ENCODE results near the gene PNPLA1. TPM values are rescaled to one million over a fixed set of nuclear protein-coding genes. Genes with fewer than 3 reads are reported as not detected.

Gene PNPLA1, protein sequence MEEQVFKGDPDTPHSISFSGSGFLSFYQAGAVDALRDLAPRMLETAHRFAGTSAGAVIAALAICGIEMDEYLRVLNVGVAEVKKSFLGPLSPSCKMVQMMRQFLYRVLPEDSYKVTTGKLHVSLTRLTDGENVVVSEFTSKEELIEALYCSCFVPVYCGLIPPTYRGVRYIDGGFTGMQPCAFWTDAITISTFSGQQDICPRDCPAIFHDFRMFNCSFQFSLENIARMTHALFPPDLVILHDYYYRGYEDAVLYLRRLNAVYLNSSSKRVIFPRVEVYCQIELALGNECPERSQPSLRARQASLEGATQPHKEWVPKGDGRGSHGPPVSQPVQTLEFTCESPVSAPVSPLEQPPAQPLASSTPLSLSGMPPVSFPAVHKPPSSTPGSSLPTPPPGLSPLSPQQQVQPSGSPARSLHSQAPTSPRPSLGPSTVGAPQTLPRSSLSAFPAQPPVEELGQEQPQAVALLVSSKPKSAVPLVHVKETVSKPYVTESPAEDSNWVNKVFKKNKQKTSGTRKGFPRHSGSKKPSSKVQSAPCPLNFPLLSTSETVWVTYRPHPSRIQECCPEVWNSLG
- not detected in 2 replicates for total RNA-seq (2014; rRNA removed; shearing (Covaris generic); ENCODE audit: low replicate concordance)

DNA sequence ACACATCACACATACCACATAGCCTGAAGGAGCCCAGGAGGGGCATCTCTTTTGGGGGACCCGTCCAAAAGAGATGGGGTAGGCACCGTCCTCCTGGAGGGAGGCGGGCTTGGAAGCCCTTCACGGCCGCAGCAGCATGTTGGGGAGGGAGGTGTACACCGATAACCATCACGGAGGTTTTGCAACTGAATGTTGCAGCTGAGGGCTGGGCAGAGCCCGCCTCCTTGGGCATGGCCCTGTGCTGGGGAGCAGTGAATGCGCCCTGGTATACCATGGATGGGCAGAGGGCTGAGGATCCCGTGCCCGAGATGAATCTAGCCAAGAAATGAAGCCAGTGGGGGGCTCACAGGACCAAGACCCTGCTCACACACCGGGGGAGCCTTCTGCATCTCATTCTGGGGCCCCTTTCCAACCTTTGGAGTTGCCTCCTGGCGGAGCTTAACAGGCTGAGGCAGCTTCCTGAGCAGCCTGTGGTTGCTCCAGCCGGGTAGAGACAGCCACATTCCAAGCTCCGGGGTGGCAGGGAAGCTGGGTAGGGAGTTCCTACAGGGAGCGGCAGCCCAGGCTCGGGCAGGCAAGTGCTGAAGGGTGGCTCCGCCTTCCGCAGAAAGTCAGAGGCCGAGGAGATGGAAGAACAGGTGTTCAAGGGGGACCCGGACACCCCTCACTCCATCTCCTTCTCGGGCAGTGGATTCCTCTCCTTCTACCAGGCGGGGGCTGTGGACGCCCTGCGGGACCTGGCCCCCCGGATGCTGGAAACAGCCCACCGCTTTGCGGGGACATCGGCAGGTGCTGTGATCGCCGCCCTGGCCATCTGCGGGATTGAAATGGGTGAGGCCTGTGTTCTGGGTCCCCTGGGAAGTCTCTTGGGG lies at the start of gene PNPLA1:
Gene PNPLA1, plus strand, starts transcription at position 227 of the 872 bp plus-strand sequence. Its CDS starts 400 bp downstream, at position 627.
- DNase-seq (ENCODE audit: low read depth) = no peak
- in situ Hi-C loops (cut with HindIII; ENCODE audit: low pct_unique_long_range_greater_than_20kb, low sequenced_read_pairs) = no loop called here

DNA sequence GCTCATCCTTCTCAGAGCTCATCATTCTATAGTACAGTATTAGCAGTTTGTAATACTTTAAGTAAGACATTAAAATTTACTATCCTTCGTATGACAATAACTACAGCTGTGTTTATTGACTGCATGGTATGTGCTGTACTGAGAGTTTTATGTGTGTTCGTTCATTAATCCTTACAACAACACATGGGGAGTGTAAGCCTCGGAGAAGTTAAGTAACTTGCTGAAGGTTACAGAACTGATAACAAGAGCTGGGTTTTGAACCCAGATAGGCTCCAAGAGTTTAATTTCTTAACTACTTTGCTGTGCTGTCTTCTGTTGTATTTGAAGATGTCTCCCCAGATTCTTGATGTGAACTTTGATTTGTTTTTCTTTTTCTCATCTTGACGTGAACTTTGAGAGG lies 49.6 kb upstream of the PNPLA1 start:
- DNase-seq (ENCODE audit: low read depth) = no peak
- in situ Hi-C loops (cut with HindIII; ENCODE audit: low pct_unique_long_range_greater_than_20kb, low sequenced_read_pairs) = no loop called here

DNA sequence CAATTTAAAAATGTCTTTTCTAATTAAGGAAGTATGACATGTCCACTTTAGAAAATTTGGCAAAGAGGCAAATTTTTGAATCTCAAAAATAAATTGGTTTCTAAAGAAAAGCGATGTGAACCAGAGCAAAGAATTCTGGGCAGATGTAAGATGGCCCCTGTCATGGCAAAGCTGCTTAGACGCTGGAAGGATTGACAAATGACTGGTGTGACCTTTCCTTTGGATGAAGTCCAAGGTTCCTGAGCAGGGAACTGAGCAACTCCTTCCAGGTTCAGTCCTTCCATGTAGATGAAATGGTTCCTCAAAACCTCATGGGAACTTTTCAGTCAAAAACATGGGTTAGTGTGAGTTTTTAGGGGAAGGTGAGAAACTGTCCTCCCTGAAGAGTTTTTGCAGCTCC lies 48.2 kb upstream of the PNPLA1 start:
- in situ Hi-C loops (cut with HindIII; ENCODE audit: low pct_unique_long_range_greater_than_20kb, low sequenced_read_pairs) = no loop called here
- DNase-seq (ENCODE audit: low read depth) = no peak

DNA sequence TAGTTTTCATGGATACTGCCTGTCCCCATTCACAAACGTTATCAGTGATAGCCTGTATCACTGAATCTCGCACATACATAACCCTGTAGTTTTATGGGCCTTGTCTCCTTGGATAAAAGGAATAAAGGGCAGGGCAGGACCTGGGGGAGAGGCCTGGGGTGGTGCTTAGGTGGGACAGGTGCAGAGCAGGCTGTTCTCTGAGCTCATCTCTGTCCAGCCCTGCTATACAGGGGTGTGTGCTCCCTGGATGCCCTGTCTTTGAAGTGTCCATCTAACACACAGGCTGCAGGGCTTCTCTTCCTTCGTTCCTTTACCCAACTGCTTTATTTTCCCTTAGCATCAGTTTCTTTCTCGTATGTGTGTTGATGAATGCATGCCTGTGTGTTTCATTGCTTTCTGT lies 46.9 kb upstream of the PNPLA1 start:
- in situ Hi-C loops (cut with HindIII; ENCODE audit: low pct_unique_long_range_greater_than_20kb, low sequenced_read_pairs) = no loop called here
- no peak for DNase-seq (ENCODE audit: low read depth)

DNA sequence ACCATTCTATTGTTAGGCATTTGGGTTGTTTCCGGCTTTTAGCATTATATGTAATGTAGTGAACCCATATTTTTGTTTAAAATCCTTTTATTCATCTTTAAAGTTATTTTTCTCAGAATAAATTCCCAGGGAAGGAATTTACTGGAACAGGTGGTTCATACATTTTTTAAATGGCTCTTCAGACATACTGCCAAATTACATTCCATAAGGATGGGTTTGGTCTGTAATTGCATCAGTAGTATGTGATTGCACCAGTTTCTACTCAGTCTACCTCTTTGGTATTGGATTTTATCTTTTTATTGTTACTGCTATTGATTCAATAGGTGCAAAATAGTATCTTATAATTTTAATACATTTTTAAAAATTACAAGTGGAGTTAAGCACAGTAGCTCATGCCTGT lies 46.2 kb upstream of the PNPLA1 start:
- no peak for DNase-seq (ENCODE audit: low read depth)
- in situ Hi-C loops (cut with HindIII; ENCODE audit: low pct_unique_long_range_greater_than_20kb, low sequenced_read_pairs) = no loop called here

DNA sequence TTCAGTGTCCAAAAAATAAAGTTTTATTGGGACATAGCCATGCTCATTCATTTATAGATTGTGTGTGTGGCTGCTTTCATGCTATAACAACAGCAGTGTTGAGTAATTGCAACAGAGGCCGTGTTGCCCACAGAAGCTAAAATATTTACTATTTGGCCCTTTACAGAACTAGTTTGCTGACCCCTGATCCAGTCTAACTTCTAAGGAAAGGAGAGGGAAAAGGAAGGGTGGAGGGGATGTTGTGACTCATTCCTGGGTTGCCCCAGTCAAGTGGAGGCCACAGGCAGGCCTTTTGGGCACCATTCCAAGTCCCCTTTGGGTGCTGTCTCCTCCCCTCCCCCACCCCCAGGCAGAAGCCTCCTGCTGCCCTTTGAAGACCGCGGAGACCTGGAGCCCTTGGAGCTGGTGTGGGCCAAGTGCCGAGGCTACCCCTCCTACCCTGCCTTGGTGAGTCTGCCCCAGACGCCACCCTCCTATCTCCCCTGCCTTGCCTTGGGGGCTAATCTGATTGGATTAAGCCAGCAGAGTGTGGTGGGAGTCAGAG lies 44.9 kb upstream of the PNPLA1 start:
- no peak for DNase-seq (ENCODE audit: low read depth)
- in situ Hi-C loops (cut with HindIII; ENCODE audit: low pct_unique_long_range_greater_than_20kb, low sequenced_read_pairs) = no loop called here

DNA sequence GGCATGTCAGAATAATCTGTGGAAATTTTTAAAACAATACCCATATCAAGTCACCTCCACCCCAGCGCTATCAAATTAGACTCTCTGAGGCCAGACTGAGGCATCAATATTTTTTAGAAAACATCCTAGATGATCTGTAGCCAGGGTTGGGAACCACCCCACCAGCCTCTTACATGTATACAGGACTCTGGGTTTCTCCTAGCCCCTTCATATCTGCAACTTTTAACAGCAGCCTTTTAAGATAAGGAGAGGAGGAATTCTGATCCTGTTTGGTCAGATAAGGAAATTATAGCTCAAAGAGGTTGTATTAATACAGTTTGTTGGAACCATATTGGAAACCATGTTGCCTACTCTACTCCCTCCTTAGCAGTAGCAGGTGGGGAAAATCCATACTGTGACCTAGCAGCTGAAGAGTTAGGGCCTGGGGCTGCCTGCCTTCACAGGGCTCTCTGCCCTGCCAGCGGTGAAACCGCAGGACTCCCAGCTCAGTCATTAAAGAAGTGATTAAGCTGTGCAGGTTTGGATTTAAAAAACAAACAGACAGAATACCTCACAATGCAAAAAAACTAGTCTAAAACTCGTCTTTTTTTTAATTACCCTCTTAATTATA lies 43.3 kb upstream of the PNPLA1 start:
- no peak for DNase-seq (ENCODE audit: low read depth)

DNA sequence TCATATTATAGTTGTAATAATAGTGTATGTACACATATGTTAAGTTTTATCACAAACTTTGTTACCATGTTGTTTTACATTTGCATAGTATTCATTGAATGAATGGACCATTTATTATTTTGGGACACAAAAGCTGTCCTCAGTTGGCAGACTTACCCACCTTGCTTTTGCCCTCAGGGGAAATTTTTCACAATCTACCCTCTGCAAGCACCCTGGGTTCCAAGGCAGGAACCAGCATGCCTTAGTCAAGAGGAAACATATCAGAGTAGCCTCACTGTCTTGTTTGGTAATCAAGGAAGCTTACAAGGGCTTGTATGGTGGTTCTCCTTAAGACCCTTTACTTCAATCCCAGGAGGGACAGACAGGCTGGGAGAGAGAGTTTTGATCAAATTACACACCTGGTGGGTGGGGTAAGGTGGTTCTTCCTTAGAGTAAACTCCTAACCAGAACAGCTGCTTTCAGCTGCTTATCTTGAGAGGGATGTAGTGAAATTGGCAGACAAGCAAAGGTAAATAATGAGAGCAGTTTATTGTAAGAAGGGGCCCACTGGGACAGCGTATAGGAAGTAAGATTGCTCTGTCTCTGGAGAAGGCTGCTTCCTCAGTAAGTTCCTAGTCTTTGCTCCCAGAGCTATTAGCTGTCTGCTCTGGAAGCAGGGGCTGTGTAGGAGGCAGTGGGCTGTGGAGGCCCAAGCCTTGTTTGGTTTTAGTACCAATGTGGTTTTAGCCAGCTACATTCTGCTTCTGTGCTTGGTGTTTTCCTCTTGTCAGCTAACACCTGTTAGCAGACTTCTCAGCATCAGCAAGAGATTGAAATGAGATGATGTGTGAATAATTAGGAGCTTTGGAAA lies 42.3 kb upstream of the PNPLA1 start:
- in situ Hi-C loops (cut with HindIII; ENCODE audit: low pct_unique_long_range_greater_than_20kb, low sequenced_read_pairs) = no loop called here
- no peak for DNase-seq (ENCODE audit: low read depth)

More for the DNA sequence above, 43.3 kb upstream of the PNPLA1 start:
- in situ Hi-C loops (cut with HindIII; ENCODE audit: low pct_unique_long_range_greater_than_20kb, low sequenced_read_pairs) = no loop called here

DNA sequence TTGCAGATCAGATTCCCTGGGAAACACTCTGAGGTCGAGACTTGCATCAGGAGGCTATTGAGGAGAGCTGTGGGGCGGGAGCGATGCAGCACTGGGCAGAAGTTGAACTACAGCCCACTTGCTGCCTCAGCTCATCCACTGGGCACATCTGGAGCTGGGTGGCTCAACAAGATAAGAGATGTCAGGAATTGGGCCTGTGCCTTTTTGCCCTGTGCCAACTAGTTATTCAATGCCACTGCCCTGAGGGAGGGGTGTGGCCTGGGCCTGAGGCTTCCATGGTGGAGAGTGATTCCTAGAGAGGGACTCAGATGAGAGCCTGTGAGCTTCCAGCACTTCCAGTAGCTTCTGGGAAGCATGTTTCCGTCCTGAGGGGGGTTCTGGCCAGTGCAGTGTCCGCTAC lies 40.6 kb upstream of the PNPLA1 start:
- in situ Hi-C loops (cut with HindIII; ENCODE audit: low pct_unique_long_range_greater_than_20kb, low sequenced_read_pairs) = no loop called here
- DNase-seq (ENCODE audit: low read depth) = no peak

DNA sequence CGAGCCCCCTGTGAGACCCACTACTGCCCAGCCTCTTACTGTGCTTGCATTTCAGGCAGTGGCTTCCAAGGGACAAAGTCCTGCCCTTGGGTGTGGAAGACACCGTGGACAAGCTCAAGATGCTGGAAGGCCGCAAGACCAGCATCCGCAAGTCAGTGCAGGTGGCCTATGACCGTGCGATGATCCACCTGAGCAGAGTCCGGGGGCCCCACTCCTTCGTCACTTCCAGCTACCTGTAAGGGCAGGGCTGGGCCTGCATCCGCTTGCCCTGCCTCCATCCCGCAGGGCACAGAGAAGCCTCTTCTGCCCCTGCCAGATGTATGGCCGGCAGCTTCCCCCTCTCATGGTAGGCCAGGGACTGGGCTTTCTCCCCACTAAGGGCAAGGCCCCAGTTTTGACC lies 39.5 kb upstream of the PNPLA1 start:
- in situ Hi-C loops (cut with HindIII; ENCODE audit: low pct_unique_long_range_greater_than_20kb, low sequenced_read_pairs) = no loop called here
- DNase-seq (ENCODE audit: low read depth) = no peak

DNA sequence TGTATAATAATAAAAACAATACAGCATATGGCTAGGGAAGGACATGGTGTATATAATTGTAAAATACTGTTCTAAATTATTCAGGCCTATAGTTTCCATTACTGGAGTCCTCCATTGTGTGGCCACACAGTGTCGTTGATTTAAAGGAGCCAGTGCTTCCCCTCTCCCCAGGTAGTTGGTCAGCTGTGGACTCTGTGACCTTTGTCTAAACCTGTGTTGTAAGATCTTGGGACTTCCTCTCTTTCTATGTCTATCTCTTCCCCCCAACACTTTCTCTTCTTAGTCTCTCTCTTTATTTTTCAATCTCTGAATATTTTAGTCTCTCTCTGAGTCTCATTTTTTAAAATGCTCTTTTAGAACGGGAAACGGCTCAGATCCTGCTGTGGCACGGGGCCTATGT lies 37.7 kb upstream of the PNPLA1 start:
- no peak for DNase-seq (ENCODE audit: low read depth)
- in situ Hi-C loops (cut with HindIII; ENCODE audit: low pct_unique_long_range_greater_than_20kb, low sequenced_read_pairs) = no loop called here

DNA sequence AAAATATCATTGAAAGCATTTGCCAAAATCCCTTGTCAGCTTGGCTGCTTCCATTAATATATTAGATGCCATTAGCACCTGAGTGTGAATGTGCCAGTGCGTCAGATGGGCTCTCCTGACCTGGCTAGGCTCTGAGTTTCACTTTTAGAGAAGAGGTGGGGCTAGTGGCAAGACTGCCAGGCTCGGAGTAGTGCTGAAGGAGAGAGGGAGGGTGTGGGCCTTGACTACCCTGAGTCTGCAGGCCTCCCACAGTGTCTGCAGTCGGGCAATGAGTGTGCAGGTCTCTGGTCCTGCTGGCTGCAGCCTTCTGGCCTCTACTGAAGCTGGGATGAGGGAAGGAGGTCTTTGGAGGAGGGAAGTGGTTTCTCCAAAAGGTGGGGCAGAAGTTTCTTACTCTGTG lies 34.6 kb upstream of the PNPLA1 start:
- no peak for DNase-seq (ENCODE audit: low read depth)
- in situ Hi-C loops (cut with HindIII; ENCODE audit: low pct_unique_long_range_greater_than_20kb, low sequenced_read_pairs) = no loop called here

DNA sequence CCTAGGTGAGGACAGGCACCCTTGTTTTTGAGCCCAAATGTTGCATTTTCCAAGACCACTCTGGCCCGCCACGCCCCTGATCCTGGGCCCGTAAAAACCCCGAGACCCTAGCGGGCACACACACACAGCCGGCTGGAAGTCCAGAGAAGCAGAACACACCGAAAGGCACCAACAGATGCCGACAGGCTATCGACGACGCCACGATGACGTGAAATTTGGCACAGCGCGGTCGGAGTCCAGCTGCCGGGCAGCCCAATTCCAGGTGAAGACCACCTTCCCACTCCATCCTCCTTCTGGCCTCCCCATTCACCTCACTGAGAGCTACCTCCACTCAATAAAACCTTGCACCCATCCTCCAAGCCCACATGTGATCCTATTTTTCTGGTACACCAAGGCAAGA lies 34.0 kb upstream of the PNPLA1 start:
- in situ Hi-C loops (cut with HindIII; ENCODE audit: low pct_unique_long_range_greater_than_20kb, low sequenced_read_pairs) = no loop called here
- no peak for DNase-seq (ENCODE audit: low read depth)

DNA sequence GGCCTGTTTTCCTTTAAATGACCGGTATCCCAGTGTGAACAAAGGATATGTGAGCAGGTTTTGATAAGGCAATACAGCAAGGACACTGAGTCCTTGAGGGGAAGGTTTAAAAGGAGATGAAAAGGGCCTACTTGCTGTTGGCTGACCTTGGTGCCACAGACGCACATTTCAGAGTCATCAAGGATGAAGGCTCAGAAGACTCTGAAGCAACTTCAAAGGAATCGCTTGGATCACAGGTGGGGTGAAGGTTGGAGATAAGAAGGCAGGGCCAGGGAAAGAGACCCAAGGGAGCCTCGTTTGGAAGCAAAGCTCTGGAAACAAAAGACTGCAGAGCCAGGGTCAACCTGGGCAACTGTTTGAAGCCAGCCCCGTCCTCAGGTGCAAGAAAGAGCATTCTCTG lies 30.1 kb upstream of the PNPLA1 start:
- DNase-seq (ENCODE audit: low read depth) = no peak
- in situ Hi-C loops (cut with HindIII; ENCODE audit: low pct_unique_long_range_greater_than_20kb, low sequenced_read_pairs) = no loop called here

DNA sequence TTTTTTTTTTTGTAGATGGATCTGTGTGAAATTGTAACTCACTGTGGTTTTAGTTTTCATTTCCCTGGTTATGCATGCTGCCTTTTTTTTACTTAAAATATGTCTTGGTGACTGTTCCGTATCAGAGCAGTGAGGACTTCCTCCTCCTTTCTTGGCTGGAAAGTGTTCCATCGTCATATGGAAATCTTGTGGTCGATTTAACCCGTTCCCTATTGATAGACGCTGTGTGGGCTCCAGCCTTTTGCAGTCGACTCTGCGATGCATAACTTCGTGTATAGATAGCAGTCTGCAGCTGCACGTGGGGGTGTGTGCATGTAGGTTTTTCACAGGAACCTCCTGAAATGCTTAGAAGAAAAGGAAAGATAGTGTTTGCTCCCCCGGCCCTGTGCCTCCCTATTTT lies 28.1 kb upstream of the PNPLA1 start:
- no peak for DNase-seq (ENCODE audit: low read depth)
- in situ Hi-C loops (cut with HindIII; ENCODE audit: low pct_unique_long_range_greater_than_20kb, low sequenced_read_pairs) = no loop called here

DNA sequence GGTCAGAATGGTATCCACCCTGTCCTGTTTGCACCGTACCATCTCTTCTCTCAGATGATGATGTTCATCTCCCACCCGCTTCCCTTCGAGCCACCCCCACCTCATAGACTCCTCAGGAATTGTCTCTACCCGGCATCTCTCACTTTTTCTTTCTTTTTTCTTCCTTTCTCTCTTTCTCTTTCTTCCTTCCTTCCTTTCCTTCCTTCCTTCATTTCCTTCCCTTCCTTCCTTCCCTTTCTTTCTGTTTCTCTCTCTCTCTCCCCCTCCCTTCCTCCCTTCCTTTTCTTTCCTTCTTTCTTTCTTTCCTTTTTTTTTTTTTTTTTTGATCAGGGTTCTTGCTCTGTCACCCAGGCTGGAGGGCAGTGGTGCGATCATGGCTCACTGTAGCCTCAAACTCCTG lies 27.7 kb upstream of the PNPLA1 start:
- no peak for DNase-seq (ENCODE audit: low read depth)
- in situ Hi-C loops (cut with HindIII; ENCODE audit: low pct_unique_long_range_greater_than_20kb, low sequenced_read_pairs) = no loop called here

DNA sequence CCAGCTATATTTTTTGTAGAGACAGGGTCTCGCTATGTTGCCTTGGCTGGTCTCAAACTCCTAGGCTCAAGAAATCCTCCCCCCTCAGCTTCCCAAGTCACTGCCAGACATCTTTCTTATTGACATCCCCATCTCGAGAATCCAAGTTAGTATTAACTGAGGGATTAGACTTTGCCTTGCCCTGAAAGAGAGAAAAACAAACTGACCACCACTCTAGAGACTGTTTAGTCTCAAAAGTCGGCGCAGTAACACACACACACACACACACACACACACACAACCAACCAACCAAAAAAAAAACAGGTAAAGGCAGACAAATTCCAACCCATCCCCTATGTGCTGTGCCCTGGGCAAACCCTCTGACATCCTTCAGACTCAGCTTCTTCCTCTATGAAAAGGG lies 27.2 kb upstream of the PNPLA1 start:
- DNase-seq (ENCODE audit: low read depth) = no peak
- in situ Hi-C loops (cut with HindIII; ENCODE audit: low pct_unique_long_range_greater_than_20kb, low sequenced_read_pairs) = no loop called here

Measured in Caki2 (cell line).